ENCODE data around the gene PDIA4.
A peak's percentile ranks its signal among the peaks of the same experiment; 100 is the strongest.

GRCh38 chr7:149028346-149029109 is at the start of gene PDIA4:
- TF ChIP-seq POLR2AphosphoS5 (IDR thresholded peaks at IDR 0.05) (peak in 2 of 3 donors; percentile 66 to 82), CTCF (IDR thresholded peaks at IDR 0.05) (peak in 1 of 2 donors; percentile 27)
